H9 (cell line): Measurements from ENCODE around the gene PLCG1. TPM values are rescaled to one million over a fixed set of nuclear protein-coding genes. Genes with fewer than 3 reads are reported as not detected.

Source experiments
- DNase-seq: peaks from one replicate; pipeline ENCODE4 v3.0.0-alpha.2; 2017
- H2AFZ ChIP-seq: one replicate; pipeline ENCODE4 v1.6.1; 2013; ENCODE audit warnings: mild to moderate bottlenecking, low read length, control low read depth, moderate library complexity
- H2AK5ac ChIP-seq: 2 replicates; pipeline ENCODE4 v1.6.1; 2013; ENCODE audit warnings: low read length, control low read depth, mixed read lengths; ENCODE audit not compliant: insufficient read length
- H2BK120ac ChIP-seq: one replicate; pipeline ENCODE4 v1.6.1; 2013; ENCODE audit warnings: low read depth, mild to moderate bottlenecking, low read length, control low read depth, inconsistent platforms; ENCODE audit not compliant: poor library complexity, severe bottlenecking
- H2BK12ac ChIP-seq: 2 replicates; pipeline ENCODE4 v1.6.1; 2013; ENCODE audit warnings: low read length, control low read depth, mixed read lengths, low read depth; ENCODE audit not compliant: insufficient read length
- H2BK15ac ChIP-seq: 2 replicates; pipeline ENCODE4 v1.6.1; 2013; ENCODE audit warnings: low read depth, low read length, control low read depth
- H2BK20ac ChIP-seq: one replicate; pipeline ENCODE4 v1.6.1; 2013; ENCODE audit warnings: low read depth, mild to moderate bottlenecking, low read length, control low read depth, inconsistent platforms; ENCODE audit not compliant: poor library complexity, severe bottlenecking
- H2BK5ac ChIP-seq: 2 replicates; pipeline ENCODE4 v1.6.1; 2013; ENCODE audit warnings: low read length, control low read depth, mixed read lengths; ENCODE audit not compliant: insufficient read length
- H3K14ac ChIP-seq: 2 replicates; pipeline ENCODE4 v1.6.1; 2013; ENCODE audit warnings: low read length, control low read depth; ENCODE audit not compliant: insufficient read depth
- H3K18ac ChIP-seq: 2 replicates; pipeline ENCODE4 v1.6.1; 2013; ENCODE audit warnings: low read depth, mild to moderate bottlenecking, mixed read lengths, low read length, control low read depth; ENCODE audit not compliant: insufficient read length
- H3K23ac ChIP-seq: 2 replicates; pipeline ENCODE4 v1.6.1; 2013; ENCODE audit warnings: low read length, control low read depth, mixed read lengths, low read depth; ENCODE audit not compliant: insufficient read length
- H3K23me2 ChIP-seq: 2 replicates; pipeline ENCODE4 v1.6.1; 2013; ENCODE audit warnings: low read depth, mild to moderate bottlenecking, mixed read lengths, low read length, control low read depth; ENCODE audit not compliant: insufficient read length, poor library complexity, severe bottlenecking
- H3K27ac ChIP-seq: 2 replicates; pipeline ENCODE4 v1.5.1; 2013; ENCODE audit warnings: low read length, control low read depth, mixed read lengths, low read depth; ENCODE audit not compliant: insufficient read length
- H3K27me3 ChIP-seq: 2 replicates; pipeline ENCODE4 v1.6.1; 2013; ENCODE audit warnings: low read length, control low read depth, inconsistent platforms; ENCODE audit not compliant: insufficient read depth
- H3K4ac ChIP-seq: 2 replicates; pipeline ENCODE4 v1.6.1; 2013; ENCODE audit warnings: low read depth, mild to moderate bottlenecking, control low read depth, inconsistent platforms, low read length, moderate library complexity
- H3K4me1 ChIP-seq: 2 replicates; pipeline ENCODE4 v1.6.1; 2013; ENCODE audit warnings: low read length, control low read depth, inconsistent platforms; ENCODE audit not compliant: insufficient read depth
- H3K4me2 ChIP-seq: 2 replicates; pipeline ENCODE4 v1.6.1; 2013; ENCODE audit warnings: low read length, control low read depth, mixed read lengths; ENCODE audit not compliant: insufficient read length, insufficient read depth
- H3K56ac ChIP-seq: 2 replicates; pipeline ENCODE4 v1.6.1; 2013; ENCODE audit warnings: low read depth, mild to moderate bottlenecking, mixed read lengths, low read length, control low read depth; ENCODE audit not compliant: insufficient read length
- H3K79me1 ChIP-seq: 2 replicates; pipeline ENCODE4 v1.6.1; 2013; ENCODE audit warnings: low read depth, mild to moderate bottlenecking, moderate library complexity, low read length, control low read depth, inconsistent platforms; ENCODE audit not compliant: insufficient read depth, poor library complexity, severe bottlenecking
- H3K79me2 ChIP-seq: 2 replicates; pipeline ENCODE4 v1.6.1; 2013; ENCODE audit warnings: low read length, control low read depth, inconsistent platforms; ENCODE audit not compliant: insufficient read depth
- H3K9ac ChIP-seq: 2 replicates; pipeline ENCODE4 v1.6.1; 2013; ENCODE audit warnings: low read length, control low read depth, mixed read lengths; ENCODE audit not compliant: insufficient read length; ENCODE audit errors: extremely low read depth
- H3K9me3 ChIP-seq: one replicate; pipeline ENCODE4 v1.6.1; 2013; ENCODE audit warnings: low read depth, low read length, inconsistent platforms; ENCODE audit not compliant: control insufficient read depth
- H3T11ph ChIP-seq: one replicate; pipeline ENCODE4 v1.6.1; 2013; ENCODE audit warnings: mild to moderate bottlenecking, low read length, control low read depth, inconsistent platforms
- H4K20me1 ChIP-seq: one replicate; pipeline ENCODE4 v1.6.1; 2013; ENCODE audit not compliant: control insufficient read depth, insufficient read length, insufficient read depth
- H4K5ac ChIP-seq: 2 replicates; pipeline ENCODE4 v1.6.1; 2013; ENCODE audit warnings: low read depth, mild to moderate bottlenecking, mixed read lengths, low read length, control low read depth; ENCODE audit not compliant: insufficient read length
- H4K8ac ChIP-seq: replicated peaks from 2 replicates; pipeline ENCODE4 v1.6.1; 2013; ENCODE audit warnings: low read length, control low read depth, mixed read lengths, low read depth; ENCODE audit not compliant: insufficient read length
- H4K91ac ChIP-seq: 2 replicates; pipeline ENCODE4 v1.6.1; 2013; ENCODE audit warnings: low read depth, mild to moderate bottlenecking, moderate library complexity, mixed read lengths, low read length, control low read depth; ENCODE audit not compliant: insufficient read length
- H3K27ac Mint-ChIP-seq, 3 experiments: 2 replicates in 2 of 3; 3 replicates in 1 of 3; pipeline ENCODE4 v1.8.0; 2020 to 2021; ENCODE audit warnings: mixed read lengths in 3 of 3, mild to moderate bottlenecking in 1 of 3, moderate library complexity in 1 of 3
- H3K27me3 Mint-ChIP-seq: 2 replicates; pipeline ENCODE4 v1.8.0; 2021; ENCODE audit warnings: low read depth, mild to moderate bottlenecking, moderate library complexity, mixed read lengths
- H3K36me3 Mint-ChIP-seq, 3 experiments: 2 replicates in 2 of 3; 3 replicates in 1 of 3; pipeline ENCODE4 v1.8.0; 2020 to 2021; ENCODE audit warnings: low read depth in 3 of 3, mixed read lengths in 3 of 3; ENCODE audit not compliant: insufficient read depth in 1 of 3
- H3K4me1 Mint-ChIP-seq, 2 experiments: 2 replicates each; pipeline ENCODE4 v1.8.0; 2020; ENCODE audit warnings: mixed read lengths in 2 of 2
- H3K4me3 Mint-ChIP-seq, 2 experiments: 2 replicates in 1 of 2; 3 replicates in 1 of 2; pipeline ENCODE4 v1.8.0; 2020 to 2021; ENCODE audit warnings: mild to moderate bottlenecking in 2 of 2, mixed read lengths in 2 of 2, moderate library complexity in 1 of 2
- H3K9me3 Mint-ChIP-seq, 2 experiments: 2 replicates in 1 of 2; 3 replicates in 1 of 2; pipeline ENCODE4 v1.8.0; 2020; ENCODE audit warnings: mild to moderate bottlenecking in 2 of 2, mixed read lengths in 2 of 2, moderate library complexity in 1 of 2
- CTCF ChIP-seq: fragments of 200-600 bp; sonication (generic); conservative IDR thresholded peaks from 3 replicates; pipeline ENCODE4 v1.8.0; 2021; ENCODE audit warnings: antibody characterized with exemption, mild to moderate bottlenecking
- WGBS: extraction: QIAGEN DNeasy Blood & Tissue Kit; methylation state at CpG from one replicate; pipeline ENCODE4 v1.1.7; 2013; ENCODE audit warnings: missing lambda C conversion rate, low lambda C conversion rate, mixed read lengths; ENCODE audit not compliant: insufficient read length; ENCODE audit errors: extremely low coverage; 5-methylcytosine and 5-hydroxymethylcytosine counted together
- total RNA-seq: library from RNA; stranded (reverse); gene quantifications from 2 replicates; pipeline ENCODE4 v1.2.1, GENCODE V29; 2021

Gene PLCG1
- total RNA-seq, 1 experiment from 2014 or later = 171 TPM

GRCh38 chr20:41095110-41095969 lies 42.0 kb upstream of the PLCG1 start:
- peaks cover 34 to 75% (median 66%) of the 10 kb centered on the region in 3 experiments; a peak in 6 of 7 replicates for H3K36me3 Mint-ChIP-seq
- Histone ChIP-seq H3K18ac (no peak overlapping the region), H4K5ac (no peak overlapping the region), H2BK20ac (no peak overlapping the region), H2BK12ac (no peak overlapping the region), H4K20me1 (peaks cover 3% of the 10 kb centered on the region), H2AFZ (no peak overlapping the region), H3K9me3 (no peaks in the 10 kb centered on the region), H4K91ac (no peak overlapping the region), H3K4me1 (no peaks in the 10 kb centered on the region), H3K27me3 (no peaks in the 10 kb centered on the region), H3K79me1 (no peaks in the 10 kb centered on the region), H3K23me2 (no peaks in the 10 kb centered on the region), H4K8ac (no peak overlapping the region), H3K4ac (no peak overlapping the region), H2BK5ac (no peak overlapping the region), H3K27ac (no peak overlapping the region), H3K56ac (no peak overlapping the region), H3K4me2 (no peak overlapping the region), H3K23ac (no peak overlapping the region), H3K9ac (no peak overlapping the region), H3K79me2 (no peaks in the 10 kb centered on the region), H2BK120ac (no peak overlapping the region), H2BK15ac (no peak overlapping the region), H3K14ac (no peak overlapping the region), H2AK5ac (no peak overlapping the region), H3T11ph (no peak overlapping the region)
- H3K27me3 Mint-ChIP-seq = no peaks in the 10 kb centered on the region
- 100% methylated on average over 1 of the region's 7 CpGs for WGBS
- DNase-seq = no peak
- H3K4me3 Mint-ChIP-seq = no peak overlapping the region
- H3K27ac Mint-ChIP-seq = no peak overlapping the region
- H3K9me3 Mint-ChIP-seq = no peaks in the 10 kb centered on the region
- no peaks in the 10 kb centered on the region for H3K4me1 Mint-ChIP-seq
- TF ChIP-seq CTCF = peak; percentile 92
